Measurements from ENCODE around the gene RPL5.

The RPL5 gene

DNA sequence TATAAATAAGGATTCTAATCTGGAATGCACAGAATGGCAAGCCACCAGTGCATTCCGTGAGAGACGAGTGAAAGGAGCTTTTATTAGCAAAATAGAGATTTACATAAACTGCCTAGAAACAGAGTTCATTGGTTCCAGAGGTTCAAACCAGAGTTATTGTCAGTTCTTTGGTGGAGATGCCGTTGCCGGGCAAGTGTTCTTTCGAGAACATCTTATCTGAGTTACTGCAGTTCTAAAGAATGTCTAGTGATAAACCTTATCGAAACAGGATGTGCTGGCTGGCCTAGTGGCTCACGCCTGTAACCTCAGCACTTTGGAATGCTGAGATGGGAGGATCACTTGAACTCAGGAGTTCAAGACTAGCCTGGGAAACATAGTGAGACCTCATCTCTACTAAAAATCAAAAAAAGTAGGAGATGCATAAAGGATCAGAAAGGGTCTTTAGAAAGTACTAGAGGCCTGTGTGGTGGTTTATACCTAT, 27.1 kb upstream of the RPL5 start:
- H3K27ac ChIP-seq, result no peak overlapping the region
- TF ChIP-seq, protein P1, sequence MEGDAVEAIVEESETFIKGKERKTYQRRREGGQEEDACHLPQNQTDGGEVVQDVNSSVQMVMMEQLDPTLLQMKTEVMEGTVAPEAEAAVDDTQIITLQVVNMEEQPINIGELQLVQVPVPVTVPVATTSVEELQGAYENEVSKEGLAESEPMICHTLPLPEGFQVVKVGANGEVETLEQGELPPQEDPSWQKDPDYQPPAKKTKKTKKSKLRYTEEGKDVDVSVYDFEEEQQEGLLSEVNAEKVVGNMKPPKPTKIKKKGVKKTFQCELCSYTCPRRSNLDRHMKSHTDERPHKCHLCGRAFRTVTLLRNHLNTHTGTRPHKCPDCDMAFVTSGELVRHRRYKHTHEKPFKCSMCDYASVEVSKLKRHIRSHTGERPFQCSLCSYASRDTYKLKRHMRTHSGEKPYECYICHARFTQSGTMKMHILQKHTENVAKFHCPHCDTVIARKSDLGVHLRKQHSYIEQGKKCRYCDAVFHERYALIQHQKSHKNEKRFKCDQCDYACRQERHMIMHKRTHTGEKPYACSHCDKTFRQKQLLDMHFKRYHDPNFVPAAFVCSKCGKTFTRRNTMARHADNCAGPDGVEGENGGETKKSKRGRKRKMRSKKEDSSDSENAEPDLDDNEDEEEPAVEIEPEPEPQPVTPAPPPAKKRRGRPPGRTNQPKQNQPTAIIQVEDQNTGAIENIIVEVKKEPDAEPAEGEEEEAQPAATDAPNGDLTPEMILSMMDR (conservative IDR thresholded peaks at IDR 0.05), result no peak

DNA sequence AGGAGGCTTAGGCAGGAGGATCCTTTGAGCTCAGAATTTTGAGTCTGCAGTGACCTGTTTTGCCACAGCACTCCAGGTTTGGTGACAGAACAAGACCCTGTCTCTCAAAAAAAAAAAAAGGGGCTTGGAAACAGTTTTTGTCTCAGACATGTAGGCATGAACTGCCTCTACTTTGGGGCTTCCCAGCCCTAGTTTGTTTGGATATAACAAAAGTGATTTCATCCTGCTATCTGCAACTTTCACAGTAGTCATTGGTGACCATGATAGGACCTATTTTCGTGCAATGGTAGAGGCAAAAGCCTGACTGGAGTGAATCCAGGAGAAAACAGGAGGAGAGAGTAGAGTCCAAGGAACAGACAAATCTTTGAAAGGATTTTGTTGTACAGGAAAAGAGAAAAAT, 26.6 kb upstream of the RPL5 start:
- H3K27ac ChIP-seq, result no peak overlapping the region
- TF ChIP-seq, protein P1 (conservative IDR thresholded peaks at IDR 0.05), result no peak

DNA sequence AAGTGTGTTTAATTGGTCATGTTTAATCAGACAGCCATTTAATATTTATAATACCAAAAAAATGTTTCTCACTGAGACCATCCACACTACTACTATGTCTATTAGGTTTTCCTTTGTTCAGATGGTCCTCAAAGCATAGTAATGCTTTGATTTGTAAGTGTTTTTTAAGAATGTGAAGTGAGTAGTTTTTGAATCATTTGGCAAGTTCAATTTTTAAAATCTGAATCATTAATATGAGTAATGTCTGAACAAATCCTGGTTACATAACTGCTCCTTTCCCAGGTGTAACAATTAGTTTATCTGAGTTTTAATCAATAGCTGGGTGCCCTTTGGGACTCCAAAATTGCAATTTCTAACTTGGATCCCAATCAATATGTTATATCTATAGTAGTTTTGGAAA, 23.5 kb upstream of the RPL5 start:
- no peak overlapping the region for H3K27ac ChIP-seq
- TF ChIP-seq, protein P1 (conservative IDR thresholded peaks at IDR 0.05), result no peak

DNA sequence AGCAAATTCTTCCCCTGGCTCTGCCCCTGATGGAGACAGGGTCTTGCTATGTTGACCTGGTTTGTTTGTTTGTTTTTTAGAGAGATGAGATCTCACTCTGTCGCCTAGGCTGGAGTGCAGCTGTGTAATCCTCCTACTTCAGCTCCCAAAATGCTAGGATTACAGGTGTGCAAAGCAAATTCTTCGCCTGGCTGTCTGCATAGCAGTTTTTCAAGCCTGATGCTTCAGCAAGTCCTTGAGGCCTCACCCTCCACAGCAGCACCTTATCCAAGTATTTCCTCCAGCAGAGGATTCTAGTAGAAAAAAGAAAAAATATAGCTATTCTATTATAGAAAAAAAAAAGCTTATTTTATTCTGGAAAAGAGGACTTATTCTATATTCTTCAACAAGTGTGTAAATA, 15.1 kb upstream of the RPL5 start:
- peak overlapping the region; percentile 87 for H3K27ac ChIP-seq
- TF ChIP-seq, protein P1 (conservative IDR thresholded peaks at IDR 0.05), result no peak

DNA sequence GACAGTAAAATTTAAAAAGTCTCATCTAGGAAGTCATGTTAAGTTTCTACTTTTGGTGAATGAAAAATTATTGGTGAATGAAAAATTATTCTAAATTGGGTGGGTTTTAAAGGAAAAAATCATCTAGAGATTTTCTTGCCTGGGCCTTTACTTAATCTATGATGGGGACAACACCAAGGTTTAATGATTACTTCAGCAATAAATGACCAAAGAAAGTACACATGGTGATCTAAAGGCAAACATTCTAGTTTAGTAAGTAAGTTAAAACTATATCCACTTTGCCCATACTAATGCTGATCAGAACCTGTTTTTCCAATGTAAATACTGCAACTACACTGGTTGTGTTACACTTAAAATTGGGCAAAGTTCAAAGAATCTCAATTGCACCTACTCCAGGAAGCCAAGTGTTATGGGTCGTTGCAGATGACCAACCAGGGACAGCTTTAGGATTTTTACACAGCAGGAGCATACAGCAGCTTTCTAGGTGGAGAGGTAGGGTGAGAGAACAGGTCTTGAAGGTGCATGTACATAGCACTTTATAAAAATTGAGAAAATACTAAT, 14.6 kb upstream of the RPL5 start:
- TF ChIP-seq, protein P1 (conservative IDR thresholded peaks at IDR 0.05), result no peak
- peak overlapping the region; percentile 87 for H3K27ac ChIP-seq

DNA sequence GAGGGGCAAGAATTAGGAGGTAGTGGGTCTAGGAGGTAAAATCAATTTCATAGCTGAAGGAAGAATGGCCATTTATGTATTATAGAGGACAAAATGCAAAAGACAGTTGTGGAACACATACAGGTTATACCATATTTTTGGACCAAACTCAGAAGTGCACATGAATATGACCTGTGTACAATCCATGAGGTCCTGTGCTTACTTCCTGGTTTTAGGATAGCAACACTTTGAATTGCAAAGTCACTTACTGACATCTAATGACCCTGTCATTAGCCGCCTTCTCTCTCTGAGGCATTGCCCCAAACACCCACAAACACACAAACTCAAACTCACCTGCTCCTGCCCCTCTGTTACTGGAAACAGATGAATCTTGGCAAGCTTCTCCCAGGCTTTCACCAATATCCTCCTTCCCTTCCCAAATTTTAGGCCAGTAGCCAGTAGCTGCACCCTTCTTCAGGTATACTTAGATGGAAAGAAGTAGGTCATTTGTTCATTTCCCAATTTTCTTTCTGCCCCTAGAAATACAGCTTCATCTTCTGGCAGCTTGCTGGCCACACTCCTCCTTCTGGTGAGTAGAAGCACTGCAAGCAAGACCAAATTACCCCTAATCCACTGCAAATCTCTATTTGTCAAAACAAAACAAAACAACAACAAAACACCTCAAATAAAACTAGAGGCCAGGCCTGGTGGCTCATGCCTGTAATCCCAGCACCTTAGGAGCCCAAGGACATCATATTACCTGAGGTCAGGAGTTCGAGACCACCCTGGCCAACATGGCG, 13.7 kb upstream of the RPL5 start:
- peak overlapping the region; percentile 87 for H3K27ac ChIP-seq
- TF ChIP-seq, protein P1 (conservative IDR thresholded peaks at IDR 0.05), result peak; percentile 57

DNA sequence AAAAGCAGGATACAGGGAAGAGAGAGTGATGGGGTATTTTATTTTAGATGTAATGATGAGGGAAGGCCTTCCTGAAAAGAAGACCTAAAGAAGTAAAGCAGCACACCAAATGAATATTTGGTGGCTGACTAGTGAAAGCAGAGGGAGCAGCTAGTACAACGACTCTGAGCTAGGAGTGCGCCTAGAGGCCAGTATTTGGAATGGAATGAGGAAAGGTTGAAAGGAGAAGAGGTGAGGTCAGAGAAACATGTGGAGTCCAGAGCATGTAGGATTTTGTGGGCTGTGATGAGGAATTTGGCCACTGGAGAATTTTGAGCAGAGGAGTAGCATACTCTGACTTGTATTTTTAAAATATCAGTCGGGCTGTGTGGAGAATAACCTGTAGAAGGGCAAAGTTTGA, 11.8 kb upstream of the RPL5 start:
- TF ChIP-seq, protein P1 (conservative IDR thresholded peaks at IDR 0.05), result no peak
- H3K27ac ChIP-seq, result no peak overlapping the region
